ENCODE measurements around the gene DMD.

DMD gene

DNA sequence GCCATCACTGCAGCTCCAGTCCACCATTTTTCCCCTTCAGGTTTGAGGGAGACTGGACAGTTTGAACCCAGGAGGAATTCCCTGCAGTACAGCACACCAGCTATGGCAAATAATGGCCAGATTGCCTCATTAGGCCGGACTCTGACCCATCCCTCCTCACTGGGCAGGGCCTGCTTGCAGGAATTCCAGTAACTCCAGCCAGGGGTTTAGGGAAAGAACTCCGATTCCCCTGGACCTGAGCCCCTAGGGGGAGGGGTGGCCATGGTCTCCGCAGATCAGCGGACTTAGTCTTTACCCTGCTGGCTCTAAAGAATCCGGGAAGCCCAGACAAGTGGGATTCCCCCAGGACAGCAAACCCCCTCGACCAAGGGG is 342.8 kb downstream of the DMD start:
- TF ChIP-seq MYC (IDR thresholded peaks at IDR 0.05; ENCODE audit: low read depth, low read length) (no peak), POLR2A (IDR thresholded peaks at IDR 0.05; ENCODE audit: extremely low read depth, insufficient read length) (no peak)
- TF ChIP-seq, protein P1, sequence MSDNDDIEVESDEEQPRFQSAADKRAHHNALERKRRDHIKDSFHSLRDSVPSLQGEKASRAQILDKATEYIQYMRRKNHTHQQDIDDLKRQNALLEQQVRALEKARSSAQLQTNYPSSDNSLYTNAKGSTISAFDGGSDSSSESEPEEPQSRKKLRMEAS (IDR thresholded peaks at IDR 0.05; ENCODE audit: low read depth, low read length) = no peak
- DNase-seq (ENCODE audit: low read depth) = no peak
- no peak overlapping the region for H3K4me3 ChIP-seq (ENCODE audit: low read depth, low read length)

DNA sequence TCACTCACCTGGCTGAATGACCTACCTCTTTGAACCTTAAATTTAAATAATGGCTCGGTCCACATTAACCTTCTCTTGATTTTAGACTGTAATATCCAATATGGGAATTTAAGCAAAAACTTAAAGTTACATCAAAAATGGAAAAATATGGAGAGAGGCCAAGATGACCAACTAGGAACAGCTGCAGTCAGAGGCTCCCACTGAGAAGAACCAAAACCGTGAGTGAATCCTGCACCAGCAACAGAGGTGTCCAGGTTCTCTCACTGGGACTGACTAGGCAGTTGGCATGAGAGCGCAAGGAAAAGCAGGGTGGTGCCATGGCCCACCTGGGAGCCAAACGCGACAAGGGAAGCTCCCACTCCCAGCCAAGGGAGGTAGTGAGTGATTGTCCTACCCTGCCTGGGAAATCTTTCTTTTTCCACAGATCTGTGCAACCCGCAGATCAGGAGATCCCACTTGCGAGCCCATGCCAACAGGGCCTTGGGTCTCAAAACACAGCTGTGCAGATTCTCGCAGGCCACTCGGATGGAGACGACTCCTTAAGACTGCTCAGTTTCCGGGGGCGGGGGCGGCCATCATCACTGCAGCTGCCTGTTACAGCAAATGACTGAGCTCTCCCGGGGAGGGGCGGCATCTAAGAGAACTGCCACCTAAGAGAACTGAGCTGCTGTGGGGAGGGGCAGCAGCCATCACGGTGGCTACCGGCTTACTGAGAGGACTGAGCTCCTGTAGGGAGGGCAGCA is 343.4 kb downstream of the DMD start:
- TF ChIP-seq, protein P1 (IDR thresholded peaks at IDR 0.05; ENCODE audit: low read depth, low read length) = no peak
- no peak for DNase-seq (ENCODE audit: low read depth)
- H3K4me3 ChIP-seq (ENCODE audit: low read depth, low read length) = no peak overlapping the region

DNA sequence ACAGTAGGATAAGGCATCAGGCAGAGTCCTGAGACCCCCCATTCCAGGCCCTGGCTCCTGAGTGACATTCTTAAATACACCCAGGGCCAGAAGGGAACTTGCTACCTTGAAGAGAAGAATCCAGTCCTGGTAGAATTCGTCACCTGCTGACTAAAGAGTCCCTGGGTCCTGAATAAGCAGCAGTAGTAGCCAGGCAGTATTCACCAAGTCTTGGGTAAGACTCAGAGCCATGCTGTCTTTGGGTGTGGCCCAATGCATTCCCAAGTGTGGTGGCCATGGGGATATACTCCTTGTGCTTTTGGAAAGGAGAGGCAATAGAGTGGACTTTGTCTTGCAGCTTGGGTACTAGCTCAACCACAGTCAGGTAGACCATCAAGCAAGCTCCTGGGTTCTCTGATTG is 359.1 kb downstream of the DMD start:
- no peak overlapping the region for H3K4me3 ChIP-seq (ENCODE audit: low read depth, low read length)
- TF ChIP-seq MYC (IDR thresholded peaks at IDR 0.05; ENCODE audit: low read depth, low read length) (no peak), POLR2A (IDR thresholded peaks at IDR 0.05; ENCODE audit: extremely low read depth, insufficient read length) (no peak)
- TF ChIP-seq, protein P2, sequence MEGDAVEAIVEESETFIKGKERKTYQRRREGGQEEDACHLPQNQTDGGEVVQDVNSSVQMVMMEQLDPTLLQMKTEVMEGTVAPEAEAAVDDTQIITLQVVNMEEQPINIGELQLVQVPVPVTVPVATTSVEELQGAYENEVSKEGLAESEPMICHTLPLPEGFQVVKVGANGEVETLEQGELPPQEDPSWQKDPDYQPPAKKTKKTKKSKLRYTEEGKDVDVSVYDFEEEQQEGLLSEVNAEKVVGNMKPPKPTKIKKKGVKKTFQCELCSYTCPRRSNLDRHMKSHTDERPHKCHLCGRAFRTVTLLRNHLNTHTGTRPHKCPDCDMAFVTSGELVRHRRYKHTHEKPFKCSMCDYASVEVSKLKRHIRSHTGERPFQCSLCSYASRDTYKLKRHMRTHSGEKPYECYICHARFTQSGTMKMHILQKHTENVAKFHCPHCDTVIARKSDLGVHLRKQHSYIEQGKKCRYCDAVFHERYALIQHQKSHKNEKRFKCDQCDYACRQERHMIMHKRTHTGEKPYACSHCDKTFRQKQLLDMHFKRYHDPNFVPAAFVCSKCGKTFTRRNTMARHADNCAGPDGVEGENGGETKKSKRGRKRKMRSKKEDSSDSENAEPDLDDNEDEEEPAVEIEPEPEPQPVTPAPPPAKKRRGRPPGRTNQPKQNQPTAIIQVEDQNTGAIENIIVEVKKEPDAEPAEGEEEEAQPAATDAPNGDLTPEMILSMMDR (IDR thresholded peaks at IDR 0.05; ENCODE audit: low read depth, low read length) = no peak
- TF ChIP-seq, protein P1 (IDR thresholded peaks at IDR 0.05; ENCODE audit: low read depth, low read length) = no peak
- no peak for DNase-seq (ENCODE audit: low read depth)

DNA sequence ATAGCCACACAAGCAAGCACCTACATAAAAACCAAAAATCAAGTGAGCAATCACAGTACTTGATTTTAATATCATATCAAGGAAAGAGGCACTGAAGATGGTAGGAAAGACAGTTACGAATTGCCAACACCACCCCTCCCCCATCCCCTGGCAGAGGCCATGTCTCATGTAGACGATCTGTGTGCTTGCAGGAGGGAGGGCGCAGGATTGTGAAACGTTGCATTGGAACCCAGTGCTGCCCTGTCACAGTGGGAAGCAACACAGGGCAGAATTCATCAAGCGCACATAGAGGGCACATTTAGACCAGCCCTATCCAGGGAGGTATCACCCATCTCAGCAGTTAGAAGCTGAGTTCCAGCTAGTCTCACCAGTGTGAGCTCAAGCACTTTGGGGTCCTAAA is 359.8 kb downstream of the DMD start:
- no peak overlapping the region for H3K4me3 ChIP-seq (ENCODE audit: low read depth, low read length)
- DNase-seq (ENCODE audit: low read depth) = no peak
- TF ChIP-seq, protein P1 (IDR thresholded peaks at IDR 0.05; ENCODE audit: low read depth, low read length) = no peak
- no peak for TF ChIP-seq MYC (IDR thresholded peaks at IDR 0.05; ENCODE audit: low read depth, low read length)
- TF ChIP-seq, protein P2 (IDR thresholded peaks at IDR 0.05; ENCODE audit: low read depth, low read length) = no peak
- TF ChIP-seq POLR2A (IDR thresholded peaks at IDR 0.05; ENCODE audit: extremely low read depth, insufficient read length) = no peak

DNA sequence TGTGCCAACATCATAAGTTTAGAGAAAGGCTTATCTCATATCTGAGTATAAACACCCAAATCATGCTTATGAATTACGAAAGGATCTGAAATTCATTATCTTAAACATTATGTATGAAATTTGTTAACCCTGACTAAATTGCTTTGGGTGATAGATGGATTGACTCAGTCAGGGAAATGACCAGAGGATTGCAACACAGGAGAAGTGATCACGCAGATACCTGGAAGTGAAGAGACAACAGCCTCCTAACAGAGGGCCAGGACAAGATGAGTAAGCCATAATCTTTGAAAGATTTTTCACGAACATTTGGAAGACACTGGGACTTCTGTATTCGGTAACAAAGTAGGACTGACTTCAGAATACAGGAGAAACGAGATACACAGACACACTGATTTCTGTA is 363.4 kb downstream of the DMD start:
- TF ChIP-seq, protein P1 (IDR thresholded peaks at IDR 0.05; ENCODE audit: low read depth, low read length) = no peak
- TF ChIP-seq, protein P2 (IDR thresholded peaks at IDR 0.05; ENCODE audit: low read depth, low read length) = no peak
- no peak for TF ChIP-seq MYC (IDR thresholded peaks at IDR 0.05; ENCODE audit: low read depth, low read length)
- no peak for TF ChIP-seq POLR2A (IDR thresholded peaks at IDR 0.05; ENCODE audit: extremely low read depth, insufficient read length)
- no peak for DNase-seq (ENCODE audit: low read depth)

DNA sequence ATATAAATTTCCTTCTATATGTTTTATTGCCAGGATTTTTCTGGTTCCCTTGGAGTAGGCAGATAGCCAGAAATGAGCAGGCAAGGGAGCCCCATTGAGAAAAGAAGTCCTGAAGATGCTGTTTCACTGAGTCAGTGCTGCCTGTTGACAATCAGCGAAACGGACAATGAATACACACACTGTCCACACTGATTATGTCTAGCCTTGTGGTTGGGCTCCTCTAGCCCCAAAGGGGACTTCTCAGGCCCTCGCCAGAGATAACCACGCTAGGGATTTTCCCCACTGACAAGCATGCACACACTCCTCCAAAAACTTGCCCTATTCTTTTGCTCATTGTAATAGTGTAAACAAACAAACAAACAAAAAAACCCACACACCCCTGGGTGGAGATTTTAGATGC is 369.3 kb downstream of the DMD start:
- no peak overlapping the region for H3K4me3 ChIP-seq (ENCODE audit: low read depth, low read length)
- no peak for TF ChIP-seq MYC (IDR thresholded peaks at IDR 0.05; ENCODE audit: low read depth, low read length)
- no peak for TF ChIP-seq POLR2A (IDR thresholded peaks at IDR 0.05; ENCODE audit: extremely low read depth, insufficient read length)
- TF ChIP-seq, protein P1 (IDR thresholded peaks at IDR 0.05; ENCODE audit: low read depth, low read length) = no peak
- TF ChIP-seq, protein P2 (IDR thresholded peaks at IDR 0.05; ENCODE audit: low read depth, low read length) = no peak
- DNase-seq (ENCODE audit: low read depth) = no peak

More for the DNA sequence above, 363.4 kb downstream of the DMD start:
- H3K4me3 ChIP-seq (ENCODE audit: low read depth, low read length) = no peak overlapping the region

Measured in NB4 (cell line).